GM13976 (cell line): ENCODE measurements around the gene KRT81.
A peak's percentile ranks its signal among the peaks of the same experiment; 100 is the strongest.

Experiments
- DNase-seq: peaks from one replicate; pipeline ENCODE4 v3.0.0; 2012; ENCODE audit warnings: low spot score
- CTCF ChIP-seq: IDR thresholded peaks from 2 replicates; pipeline ENCODE4 v1.5.1; 2012; ENCODE audit warnings: borderline replicate concordance, mild to moderate bottlenecking; ENCODE audit not compliant: insufficient read depth; ENCODE audit errors: extremely low read depth, missing control alignments, control extremely low read depth
- in situ Hi-C: fragments of 300-500 bp; cut with MboI; formaldehyde crosslinking; loops from one replicate; pipeline ENCODE4 v1.12.0; 2022; ENCODE audit warnings: low sequenced_read_pairs, mixed read lengths, inconsistent platforms; ENCODE audit not compliant: unreplicated experiment

Gene KRT81

DNA sequence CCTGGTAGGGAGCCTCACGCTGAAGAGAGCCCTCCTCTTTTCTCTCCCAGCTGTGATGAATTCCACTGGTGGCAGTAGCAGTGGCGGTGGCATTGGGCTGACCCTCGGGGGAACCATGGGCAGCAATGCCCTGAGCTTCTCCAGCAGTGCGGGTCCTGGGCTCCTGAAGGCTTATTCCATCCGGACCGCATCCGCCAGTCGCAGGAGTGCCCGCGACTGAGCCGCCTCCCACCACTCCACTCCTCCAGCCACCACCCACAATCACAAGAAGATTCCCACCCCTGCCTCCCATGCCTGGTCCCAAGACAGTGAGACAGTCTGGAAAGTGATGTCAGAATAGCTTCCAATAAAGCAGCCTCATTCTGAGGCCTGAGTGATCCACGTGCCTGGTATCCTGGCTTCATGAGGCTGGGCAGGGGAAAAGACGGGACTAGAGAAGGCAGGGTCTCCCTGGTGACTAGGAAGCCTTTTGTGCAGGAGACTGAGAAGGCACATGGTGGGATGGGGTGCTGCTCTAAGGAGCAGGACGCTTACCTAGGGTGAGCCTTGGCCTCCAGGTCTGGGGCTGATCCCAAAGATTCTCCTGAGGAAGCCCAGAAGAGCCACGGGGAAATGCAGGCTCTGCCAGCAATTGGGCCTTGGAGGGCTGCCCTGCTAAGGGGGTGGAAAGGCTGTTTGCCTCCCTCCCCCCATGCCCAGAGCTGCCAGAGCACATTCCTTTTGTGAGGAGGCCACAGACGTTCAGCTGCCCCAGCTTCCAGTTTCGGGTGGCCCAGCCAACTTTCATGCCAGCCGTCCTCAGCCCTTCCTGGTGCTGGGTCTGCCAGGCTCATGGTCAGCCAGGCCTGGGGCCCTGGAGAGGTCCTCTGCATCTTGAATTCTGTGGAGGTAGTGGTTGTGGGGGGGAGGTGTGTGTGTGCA is 42.5 kb downstream of the KRT81 start:
- TF ChIP-seq CTCF: no peak
- in situ Hi-C loops: no loop called here
- DNase-seq: peak; percentile 17

GRCh38 chr12:52247622-52248540 is 43.5 kb downstream of the KRT81 start:
- in situ Hi-C loops: no loop called here
- TF ChIP-seq CTCF: no peak
- peak; percentile 13 for DNase-seq

DNA sequence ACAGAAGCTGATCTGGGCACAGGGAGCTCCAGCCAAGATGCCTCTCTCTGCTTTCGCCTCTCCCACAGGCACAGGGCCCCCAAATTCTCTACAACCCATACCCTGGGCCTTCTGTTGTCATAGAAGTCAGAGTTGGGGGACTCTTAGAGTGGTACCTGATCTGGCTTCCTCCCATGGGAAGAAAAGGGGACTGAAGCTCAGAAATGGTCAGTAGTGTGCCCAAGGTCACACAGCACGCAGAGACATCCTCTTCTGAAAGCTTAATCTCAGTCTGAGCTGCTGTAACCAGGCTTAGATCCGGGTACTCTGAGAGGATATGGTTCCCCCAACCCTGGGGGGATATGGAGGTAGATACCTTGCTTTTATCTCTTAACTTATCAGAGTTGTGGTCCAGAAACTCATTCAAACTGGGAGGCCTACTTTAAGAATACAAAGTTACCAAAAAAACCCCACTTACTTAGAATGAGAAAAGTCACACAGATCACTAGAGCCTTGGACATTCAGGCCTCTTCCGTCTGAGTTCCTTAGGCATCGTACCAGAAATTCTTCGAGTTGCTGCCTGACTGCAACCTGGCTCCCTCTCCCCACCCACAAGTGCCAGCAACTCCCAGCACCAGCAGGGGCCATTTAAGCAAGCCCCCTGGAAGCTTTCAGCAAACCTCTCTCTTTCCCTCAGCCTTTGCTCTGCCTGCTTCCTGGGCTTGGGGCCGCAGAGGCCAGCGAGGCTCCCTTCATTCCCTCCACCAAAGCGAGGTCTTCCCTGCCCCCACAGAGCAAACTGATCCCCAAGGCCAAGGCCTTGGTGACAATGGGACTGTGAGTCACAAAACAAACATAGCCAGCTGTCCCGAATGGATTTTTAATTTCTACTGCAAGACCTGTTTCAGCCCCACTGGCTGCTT is 44.4 kb downstream of the KRT81 start:
- DNase-seq: no peak
- TF ChIP-seq CTCF: no peak
- in situ Hi-C loops: no loop called here

- in situ Hi-C loops: no loop called here
- no peak for TF ChIP-seq CTCF
- no peak for DNase-seq
Observed at GRCh38 chr12:52245962-52246569, 45.3 kb downstream of the KRT81 start.

GRCh38 chr12:52245259-52245961 is 45.9 kb downstream of the KRT81 start:
- TF ChIP-seq CTCF: no peak
- peak; percentile 30 for DNase-seq
- in situ Hi-C loops: no loop called here
